D721Med (cell line): ENCODE data around the gene PNMT.
"Not testable (repeated sequence)": the region's sequence is repeated elsewhere in the genome, so short reads cannot be mapped to it uniquely, and the experiment has no call there.

Source experiments
- DNase-seq: peaks from one replicate; pipeline ENCODE4 v3.0.0; 2011; ENCODE audit warnings: low spot score; ENCODE audit not compliant: insufficient read length
- FAIRE-seq: peaks from 2 replicates; lab custom pipeline; 2011; peaks lifted over from hg19 to GRCh38; lab: Jason Lieb, UNC
- TF ChIP-seq, protein P1 (sequence below): IDR thresholded peaks from 2 replicates; pipeline ENCODE4 v1.5.1; 2012; ENCODE audit warnings: mild to moderate bottlenecking, control low read depth; ENCODE audit not compliant: insufficient read depth; ENCODE audit errors: missing control alignments

The PNMT gene

GRCh38 chr17:39706383-39706782, 38.1 kb downstream of the PNMT start:
- TF ChIP-seq, protein P1, sequence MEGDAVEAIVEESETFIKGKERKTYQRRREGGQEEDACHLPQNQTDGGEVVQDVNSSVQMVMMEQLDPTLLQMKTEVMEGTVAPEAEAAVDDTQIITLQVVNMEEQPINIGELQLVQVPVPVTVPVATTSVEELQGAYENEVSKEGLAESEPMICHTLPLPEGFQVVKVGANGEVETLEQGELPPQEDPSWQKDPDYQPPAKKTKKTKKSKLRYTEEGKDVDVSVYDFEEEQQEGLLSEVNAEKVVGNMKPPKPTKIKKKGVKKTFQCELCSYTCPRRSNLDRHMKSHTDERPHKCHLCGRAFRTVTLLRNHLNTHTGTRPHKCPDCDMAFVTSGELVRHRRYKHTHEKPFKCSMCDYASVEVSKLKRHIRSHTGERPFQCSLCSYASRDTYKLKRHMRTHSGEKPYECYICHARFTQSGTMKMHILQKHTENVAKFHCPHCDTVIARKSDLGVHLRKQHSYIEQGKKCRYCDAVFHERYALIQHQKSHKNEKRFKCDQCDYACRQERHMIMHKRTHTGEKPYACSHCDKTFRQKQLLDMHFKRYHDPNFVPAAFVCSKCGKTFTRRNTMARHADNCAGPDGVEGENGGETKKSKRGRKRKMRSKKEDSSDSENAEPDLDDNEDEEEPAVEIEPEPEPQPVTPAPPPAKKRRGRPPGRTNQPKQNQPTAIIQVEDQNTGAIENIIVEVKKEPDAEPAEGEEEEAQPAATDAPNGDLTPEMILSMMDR = no peak
- no peak for FAIRE-seq
- DNase-seq = no peak

DNA sequence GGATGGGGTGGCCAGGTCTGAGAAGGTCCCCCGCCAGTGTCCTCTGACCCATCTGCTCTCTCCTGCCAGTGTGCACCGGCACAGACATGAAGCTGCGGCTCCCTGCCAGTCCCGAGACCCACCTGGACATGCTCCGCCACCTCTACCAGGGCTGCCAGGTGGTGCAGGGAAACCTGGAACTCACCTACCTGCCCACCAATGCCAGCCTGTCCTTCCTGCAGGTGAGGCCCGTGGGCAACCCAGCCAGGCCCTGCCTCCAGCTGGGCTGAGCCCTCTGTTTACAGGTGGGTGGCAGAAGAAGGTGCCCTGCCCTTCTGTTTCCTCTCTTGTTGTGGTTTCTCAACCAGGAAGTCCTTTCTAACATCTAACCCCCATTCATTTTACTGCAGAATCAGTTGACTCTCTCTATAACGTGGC, 38.7 kb downstream of the PNMT start:
- TF ChIP-seq, protein P1 = no peak
- DNase-seq = no peak
- no peak for FAIRE-seq

GRCh38 chr17:39709319-39709997, 41.2 kb downstream of the PNMT start:
- FAIRE-seq (no peak), DNase-seq (no peak)
- TF ChIP-seq, protein P1 = no peak

DNA sequence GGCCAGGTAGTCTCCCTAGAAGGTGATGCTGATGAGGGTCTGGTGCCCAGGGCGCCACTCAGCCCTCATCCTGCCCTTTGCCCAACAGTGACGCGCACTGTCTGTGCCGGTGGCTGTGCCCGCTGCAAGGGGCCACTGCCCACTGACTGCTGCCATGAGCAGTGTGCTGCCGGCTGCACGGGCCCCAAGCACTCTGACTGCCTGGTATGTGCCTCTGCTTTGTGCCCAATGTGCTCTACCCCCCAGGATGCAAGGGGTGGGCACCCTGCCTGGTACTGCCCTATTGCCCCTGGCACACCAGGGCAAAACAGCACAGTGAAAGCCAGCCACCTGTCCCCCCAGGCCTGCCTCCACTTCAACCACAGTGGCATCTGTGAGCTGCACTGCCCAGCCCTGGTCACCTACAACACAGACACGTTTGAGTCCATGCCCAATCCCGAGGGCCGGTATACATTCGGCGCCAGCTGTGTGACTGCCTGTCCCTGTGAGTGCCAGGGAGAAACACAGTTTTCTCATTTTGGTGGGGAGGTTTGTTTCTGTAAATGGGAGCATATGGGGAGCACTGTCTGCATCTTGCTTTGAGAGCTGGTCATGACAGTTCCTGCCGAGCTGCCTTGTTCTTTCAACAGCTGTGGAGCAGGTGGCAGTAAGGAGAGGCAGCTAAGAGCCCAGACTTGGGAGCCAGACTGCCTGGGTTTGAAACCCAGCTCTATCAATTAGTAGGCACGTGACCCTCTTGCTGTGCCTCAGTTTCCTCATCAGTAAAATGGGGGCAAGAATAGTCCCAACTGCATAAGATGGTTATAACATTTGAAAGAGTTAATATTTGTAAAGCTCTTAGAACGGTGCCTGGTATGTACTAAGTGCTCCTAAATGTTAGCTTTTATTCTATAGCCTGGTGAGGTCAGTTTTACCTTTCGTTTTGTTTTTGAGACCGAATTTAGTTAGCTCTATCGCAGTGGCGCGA, 42.0 kb downstream of the PNMT start:
- DNase-seq (no peak), FAIRE-seq (no peak)
- TF ChIP-seq, protein P1 = no peak

- not testable (repeated sequence) for DNase-seq, FAIRE-seq
Measured at GRCh38 chr17:39711071-39711470, 42.8 kb downstream of the PNMT start.

DNA sequence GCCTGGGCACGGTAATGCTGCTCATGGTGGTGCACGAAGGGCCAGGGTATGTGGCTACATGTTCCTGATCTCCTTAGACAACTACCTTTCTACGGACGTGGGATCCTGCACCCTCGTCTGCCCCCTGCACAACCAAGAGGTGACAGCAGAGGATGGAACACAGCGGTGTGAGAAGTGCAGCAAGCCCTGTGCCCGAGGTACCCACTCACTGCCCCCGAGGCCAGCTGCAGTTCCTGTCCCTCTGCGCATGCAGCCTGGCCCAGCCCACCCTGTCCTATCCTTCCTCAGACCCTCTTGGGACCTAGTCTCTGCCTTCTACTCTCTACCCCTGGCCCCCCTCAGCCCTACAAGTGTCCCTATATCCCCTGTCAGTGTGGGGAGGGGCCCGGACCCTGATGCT, 43.6 kb downstream of the PNMT start:
- FAIRE-seq (no peak), DNase-seq (no peak)
- TF ChIP-seq, protein P1 = no peak

- DNase-seq (no peak), FAIRE-seq (no peak)
- TF ChIP-seq, protein P1 = no peak
Measured at GRCh38 chr17:39714234-39714633, 46.0 kb downstream of the PNMT start.
